ENCODE data around the gene SAP30. TPM values are rescaled to one million over a fixed set of nuclear protein-coding genes. Genes with fewer than 3 reads are reported as not detected.

SAP30 gene
- total RNA-seq, 1 experiment from 2014 or later = 12.0 TPM

DNA sequence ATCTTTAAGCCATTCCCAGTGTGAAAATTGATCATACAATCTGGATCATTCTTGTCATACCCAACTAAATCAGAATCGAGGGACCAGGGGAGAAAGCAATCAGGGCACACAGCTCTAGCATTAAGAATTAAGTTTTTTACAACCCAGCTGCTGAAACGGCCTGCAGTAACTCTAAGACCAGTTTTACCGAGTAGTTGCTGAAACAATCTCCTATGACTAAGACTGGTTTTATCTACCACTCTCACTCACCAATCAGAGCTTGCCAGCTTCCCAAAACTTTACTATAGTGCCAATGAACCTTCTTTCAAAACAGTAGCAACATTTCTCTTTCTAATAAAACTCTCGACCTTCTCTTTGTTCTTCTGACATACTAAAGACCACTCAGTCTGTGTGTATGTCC is 2.8 kb upstream of the SAP30 start:
- Histone ChIP-seq H3K36me3 (ENCODE audit: control insufficient read depth in 1 of 2, insufficient read depth in 2 of 2, low read length in 2 of 2) (no peaks in the 10 kb centered on the region), H3K27me3 (ENCODE audit: insufficient read depth, low read length) (no peaks in the 10 kb centered on the region), H3K4me2 (ENCODE audit: low read length) (no peak overlapping the region), H3K9ac (ENCODE audit: low read length) (no peak overlapping the region), H3K9me2 (ENCODE audit: insufficient read depth) (no peaks in the 10 kb centered on the region), H3K79me2 (ENCODE audit: insufficient read depth, low read length) (no peaks in the 10 kb centered on the region), H3K27ac (ENCODE audit: low read depth, low read length) (no peak overlapping the region), H2AFZ (ENCODE audit: low read depth, low read length, poor library complexity, severe bottlenecking) (no peak overlapping the region), H3K4me1 (ENCODE audit: control insufficient read depth in 1 of 2, insufficient read depth in 2 of 2, low read length in 2 of 2) (peaks cover 0 to 20% of the 10 kb centered on the region in 2 experiments; a peak in 3 of 4 replicates), H3K4me3 (replicated peaks in 1 of 2; ENCODE audit: low read depth in 1 of 2, low read length in 2 of 2) (no peak overlapping the region), H3K9me3 (ENCODE audit: control insufficient read depth in 1 of 2, insufficient read depth in 1 of 2, low read depth in 1 of 2, low read length in 2 of 2) (no peaks in the 10 kb centered on the region), H4K20me1 (ENCODE audit: insufficient read depth) (no peaks in the 10 kb centered on the region)
- TF ChIP-seq CEBPB (IDR thresholded peaks at IDR 0.05; ENCODE audit: low read depth) (no peak), POLR2AphosphoS5 (IDR thresholded peaks at IDR 0.05; ENCODE audit: low read depth, low read length) (no peak), YY1 (IDR thresholded peaks at IDR 0.05; ENCODE audit: extremely low read depth, insufficient replicate concordance, low read depth, low read length) (no peak), FOSL1 (IDR thresholded peaks at IDR 0.05; ENCODE audit: low read depth) (no peak), CBX3 (IDR thresholded peaks at IDR 0.05; ENCODE audit: low read depth) (no peak), TCF7L2 (IDR thresholded peaks at IDR 0.05; ENCODE audit: borderline replicate concordance, extremely low read depth, insufficient read depth, insufficient read length) (no peak), SIN3A (IDR thresholded peaks at IDR 0.05; ENCODE audit: low read depth) (no peak), EZH2phosphoT487 (IDR thresholded peaks at IDR 0.05; ENCODE audit: borderline replicate concordance) (no peak), SP1 (IDR thresholded peaks at IDR 0.05; ENCODE audit: low read depth) (no peak), JUND (IDR thresholded peaks at IDR 0.05) (no peak), EGR1 (IDR thresholded peaks at IDR 0.05; ENCODE audit: low read depth) (no peak)
- TF ChIP-seq, protein P1, sequence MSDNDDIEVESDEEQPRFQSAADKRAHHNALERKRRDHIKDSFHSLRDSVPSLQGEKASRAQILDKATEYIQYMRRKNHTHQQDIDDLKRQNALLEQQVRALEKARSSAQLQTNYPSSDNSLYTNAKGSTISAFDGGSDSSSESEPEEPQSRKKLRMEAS (IDR thresholded peaks at IDR 0.05) = no peak
- TF ChIP-seq, protein P2, sequence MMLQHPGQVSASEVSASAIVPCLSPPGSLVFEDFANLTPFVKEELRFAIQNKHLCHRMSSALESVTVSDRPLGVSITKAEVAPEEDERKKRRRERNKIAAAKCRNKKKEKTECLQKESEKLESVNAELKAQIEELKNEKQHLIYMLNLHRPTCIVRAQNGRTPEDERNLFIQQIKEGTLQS (IDR thresholded peaks at IDR 0.05) = no peak
- ATAC-seq = no peak
- CTCF ChIA-PET = no interaction called here
- DNase-seq (ENCODE audit: low read depth, low spot score) = no peak
- no TSS peak for BruUV-seq (replicated peaks)
- POLR2A ChIA-PET = interaction anchor here (0.8 kb wide), 1 partner anchor 35 kb away, joined by 3 read pairs; no protein-coding TSS in a partner anchor
- RAD21 ChIA-PET (ENCODE audit: low non-redundant PET in 1 of 2, low total read pairs in 2 of 2, uncharacterized antibody in 2 of 2, unreplicated experiment in 2 of 2) = no interaction called here
- intact Hi-C loops (cut with micrococcal nuclease) = no loop called here

Measured in HCT116 (cell line).